Measurements from ENCODE around the gene PTPRE. TPM values are rescaled to one million over a fixed set of nuclear protein-coding genes. Genes with fewer than 3 reads are reported as not detected.

PTPRE gene
- total and polyA plus RNA-seq, 2 of the 4 experiments (the other 2 are of a cell fraction), result 0.34 to 0.54 TPM

DNA sequence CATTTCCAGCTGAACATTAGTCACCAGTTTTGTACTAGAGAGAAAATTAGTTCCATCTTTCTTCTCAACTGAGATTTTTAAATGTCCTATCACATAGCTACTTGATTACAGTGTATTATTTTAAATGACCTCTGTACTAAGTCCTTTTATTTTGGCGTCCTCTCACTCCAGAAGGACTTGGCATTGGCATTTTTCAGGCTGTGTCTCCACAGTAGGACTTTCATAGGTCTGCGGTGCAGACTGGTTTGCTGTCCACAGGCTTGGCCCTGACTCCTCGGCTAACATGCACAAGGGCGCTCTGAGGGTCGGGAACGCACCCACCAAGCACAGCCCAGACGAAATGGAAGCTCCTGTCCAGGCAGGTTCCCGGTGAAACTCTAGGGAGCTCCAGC is 6.5 kb downstream of the PTPRE start:
- H3K56ac ChIP-seq (ENCODE audit: extremely low read depth, insufficient read depth, low read length), result no peak overlapping the region
- H4K20me1 ChIP-seq (ENCODE audit: insufficient read depth, low read length), result no peaks in the 10 kb centered on the region
- no peak overlapping the region for H2BK20ac ChIP-seq (ENCODE audit: low read depth, low read length)
- H2BK15ac ChIP-seq (ENCODE audit: low read depth, low read length), result no peak overlapping the region
- no peak for ATAC-seq (ENCODE audit: low read depth)
- H2AK9ac ChIP-seq (replicated peaks; ENCODE audit: low read depth, low read length, poor library complexity), result no peak overlapping the region
- H2AK5ac ChIP-seq (ENCODE audit: low read depth, low read length), result no peak overlapping the region
- 76% methylated on average over 4 of the region's 8 CpGs; no CpG with 5 or more reads in 1 of the 2 experiments for WGBS, 2 experiments (ENCODE audit: extremely low coverage in 2 of 2, insufficient read length in 1 of 2)
- no peak overlapping the region for H4K5ac ChIP-seq (ENCODE audit: low read depth, low read length)
- intact Hi-C loops (cut with micrococcal nuclease), result no loop called here
- H3K9me3 ChIP-seq (ENCODE audit: control insufficient read depth, insufficient read depth, low read length), result no peaks in the 10 kb centered on the region
- CTCF ChIA-PET, result interaction anchor here (1.5 kb wide), 1 partner anchor 98 kb away, joined by 3 read pairs; no protein-coding TSS in a partner anchor
- no peaks in the 10 kb centered on the region for H3K27me3 ChIP-seq (ENCODE audit: control insufficient read depth, insufficient read depth, low read length)
- H3K79me1 ChIP-seq (ENCODE audit: low read depth in 1 of 2, low read length in 2 of 2), result no peaks in the 10 kb centered on the region; a peak in 1 of 4 replicates
- H3K36me3 ChIP-seq (ENCODE audit: control insufficient read depth, insufficient read depth, low read length), result no peaks in the 10 kb centered on the region
- no peak overlapping the region for H3K4ac ChIP-seq (ENCODE audit: low read depth, low read length)
- no TSS peak for BruUV-seq (replicated peaks)
- H4K91ac ChIP-seq (ENCODE audit: insufficient read depth, low read depth, low read length), result no peak overlapping the region
- dilution Hi-C loops (cut with HindIII; ENCODE audit: low sequenced_read_pairs, unreplicated experiment), result no loop called here
- H3K4me2 ChIP-seq (ENCODE audit: low read depth, low read length), result no peak overlapping the region
- POLR2A ChIA-PET (ENCODE audit: unreplicated experiment), result no interaction called here
- DNase-seq, result no peak
- no peak overlapping the region for H3K27ac ChIP-seq (ENCODE audit: insufficient read depth, low read length)
- no peak overlapping the region for H2BK120ac ChIP-seq (ENCODE audit: low read depth, low read length)
- peaks cover 3% of the 10 kb centered on the region; the same call in 1 of the 2 replicates for H3K4me1 ChIP-seq (ENCODE audit: control insufficient read depth, insufficient read depth, low read length)
- H3K23ac ChIP-seq (ENCODE audit: low read depth, low read length), result no peak overlapping the region
- no peak overlapping the region for H3K9ac ChIP-seq (ENCODE audit: low read depth, low read length)
- no peak overlapping the region for H3K18ac ChIP-seq (ENCODE audit: low read depth, low read length)
- no peak overlapping the region for H3K14ac ChIP-seq (replicated peaks; ENCODE audit: low read depth, low read length)
- H4K8ac ChIP-seq (ENCODE audit: low read depth in 2 of 2, low read length in 2 of 2), result no peak overlapping the region
- H3K4me3 ChIP-seq (ENCODE audit: insufficient read depth, low read depth, low read length), result no peak overlapping the region
- TF ChIP-seq BHLHE40 (IDR thresholded peaks at IDR 0.05; ENCODE audit: low read depth, low read length) (no peak), RCOR1 (IDR thresholded peaks at IDR 0.05; ENCODE audit: insufficient replicate concordance, low read length) (no peak), POLR2A (IDR thresholded peaks at IDR 0.05; ENCODE audit: low read depth, low read length) (no peak), SMC3 (IDR thresholded peaks at IDR 0.05; ENCODE audit: low read depth, low read length) (no peak), RAD21 (IDR thresholded peaks at IDR 0.05; ENCODE audit: low read length) (no peak), MAFK (IDR thresholded peaks at IDR 0.05; ENCODE audit: low read depth, low read length) (no peak), CEBPB (IDR thresholded peaks at IDR 0.05; ENCODE audit: low read depth, low read length) (no peak), FOS (IDR thresholded peaks at IDR 0.05; ENCODE audit: low read depth, low read length) (no peak), MXI1 (IDR thresholded peaks at IDR 0.05; ENCODE audit: borderline replicate concordance, low read depth, low read length) (no peak)
- TF ChIP-seq, protein P1, sequence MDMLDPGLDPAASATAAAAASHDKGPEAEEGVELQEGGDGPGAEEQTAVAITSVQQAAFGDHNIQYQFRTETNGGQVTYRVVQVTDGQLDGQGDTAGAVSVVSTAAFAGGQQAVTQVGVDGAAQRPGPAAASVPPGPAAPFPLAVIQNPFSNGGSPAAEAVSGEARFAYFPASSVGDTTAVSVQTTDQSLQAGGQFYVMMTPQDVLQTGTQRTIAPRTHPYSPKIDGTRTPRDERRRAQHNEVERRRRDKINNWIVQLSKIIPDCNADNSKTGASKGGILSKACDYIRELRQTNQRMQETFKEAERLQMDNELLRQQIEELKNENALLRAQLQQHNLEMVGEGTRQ (IDR thresholded peaks at IDR 0.05; ENCODE audit: low read depth, low read length), result no peak
- H3K9me1 ChIP-seq (ENCODE audit: insufficient read depth, low read length), result peaks cover 11% of the 10 kb centered on the region
- in situ Hi-C loops (cut with MboI; ENCODE audit: low sequenced_read_pairs), result no loop called here
- H2AFZ ChIP-seq (replicated peaks; ENCODE audit: low read length, poor library complexity), result no peak overlapping the region
- H2BK5ac ChIP-seq (ENCODE audit: low read depth, low read length, poor library complexity, severe bottlenecking), result no peak overlapping the region
